HG02938 (cell line): ENCODE measurements around the gene SHROOM2.

Experiments used
- ATAC-seq: cut with Tn5 transposase; IDR thresholded peaks from one replicate; pipeline ENCODE4 v1.9.1; 2021; ENCODE audit warnings: mild to moderate bottlenecking, moderate library complexity; ENCODE audit not compliant: unreplicated experiment

The SHROOM2 gene

GRCh38 chrX:9937761-9938160, 151.5 kb downstream of the SHROOM2 start:
- no peak for ATAC-seq

DNA sequence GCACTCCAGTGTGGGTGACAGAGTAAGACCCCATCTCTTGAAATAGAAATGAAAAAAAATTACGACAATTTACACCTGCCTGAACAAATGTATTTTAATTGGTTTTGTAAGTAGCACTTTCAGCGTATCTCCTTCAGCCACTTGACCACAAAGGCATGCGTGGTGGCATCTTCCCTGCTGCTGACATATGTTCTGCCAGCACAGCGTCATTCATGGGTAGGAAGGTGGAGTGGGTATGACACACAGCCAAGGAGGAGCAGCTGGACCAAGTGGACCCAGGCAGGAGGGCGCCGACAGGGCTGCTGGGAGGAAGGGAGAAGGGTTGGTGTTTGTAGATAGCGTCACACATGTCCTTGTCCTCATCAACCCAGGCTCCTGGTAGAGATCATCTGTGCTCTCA, 152.3 kb downstream of the SHROOM2 start:
- ATAC-seq, result no peak

GRCh38 chrX:9940421-9940820, 154.2 kb downstream of the SHROOM2 start:
- no peak for ATAC-seq

DNA sequence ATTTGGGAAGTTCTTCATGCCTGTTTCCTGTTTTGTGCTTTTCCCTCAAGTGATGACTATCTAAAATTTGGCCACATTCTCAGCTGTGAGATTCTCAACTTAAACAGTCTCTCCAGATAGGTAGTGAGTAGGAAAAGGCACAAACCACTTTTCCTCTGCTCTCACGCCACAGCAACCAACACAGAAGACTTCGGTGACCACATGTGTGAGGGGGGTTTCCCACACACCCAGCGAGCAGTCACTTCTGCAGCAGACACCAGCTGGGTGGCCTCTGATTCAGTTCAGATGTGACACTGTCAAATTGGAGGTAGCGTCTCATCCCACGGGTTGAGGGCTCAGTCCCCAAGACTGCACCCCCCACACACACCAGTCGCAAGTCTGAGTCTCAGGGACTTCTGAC, 155.9 kb downstream of the SHROOM2 start:
- peak; percentile 91 for ATAC-seq

DNA sequence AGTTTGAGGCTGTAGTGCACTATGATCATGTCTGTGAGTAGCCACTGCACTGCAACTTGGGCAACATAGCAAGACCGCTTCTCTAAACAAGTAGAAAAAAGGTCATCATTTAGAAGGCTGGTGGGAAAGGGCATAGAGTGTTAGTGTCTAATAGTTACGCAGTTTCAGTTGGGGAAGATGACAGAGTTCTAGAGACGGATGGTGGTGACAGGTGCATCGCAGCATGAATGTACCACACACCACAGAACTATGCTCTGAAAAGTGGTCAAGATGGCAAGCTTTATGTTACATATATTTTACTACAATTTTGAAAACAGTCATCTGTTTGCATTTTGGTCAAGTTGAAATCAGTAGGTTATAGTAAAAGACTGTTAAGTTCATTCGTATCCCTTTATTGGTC, 157.2 kb downstream of the SHROOM2 start:
- no peak for ATAC-seq

GRCh38 chrX:9947131-9947794, 161.0 kb downstream of the SHROOM2 start:
- no peak for ATAC-seq

DNA sequence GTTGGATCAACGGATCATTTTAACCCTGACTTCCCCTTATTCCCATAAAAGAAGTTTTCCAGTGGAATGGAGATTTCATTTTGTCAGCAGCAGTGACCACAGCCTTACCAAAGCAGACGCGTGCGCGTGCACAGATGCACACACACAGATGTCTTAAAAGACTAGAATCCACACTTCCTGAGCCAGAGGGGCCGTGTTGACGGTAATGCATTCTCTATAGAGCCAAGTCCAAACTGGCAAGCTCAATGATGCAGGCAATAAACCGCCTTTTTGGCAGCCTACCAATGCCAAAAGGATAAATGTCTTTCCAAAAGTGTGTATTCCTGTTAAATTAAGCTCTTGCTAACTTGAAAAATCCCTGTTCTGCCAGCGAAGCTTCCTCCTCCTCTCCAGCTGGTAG, 162.2 kb downstream of the SHROOM2 start:
- no peak for ATAC-seq

DNA sequence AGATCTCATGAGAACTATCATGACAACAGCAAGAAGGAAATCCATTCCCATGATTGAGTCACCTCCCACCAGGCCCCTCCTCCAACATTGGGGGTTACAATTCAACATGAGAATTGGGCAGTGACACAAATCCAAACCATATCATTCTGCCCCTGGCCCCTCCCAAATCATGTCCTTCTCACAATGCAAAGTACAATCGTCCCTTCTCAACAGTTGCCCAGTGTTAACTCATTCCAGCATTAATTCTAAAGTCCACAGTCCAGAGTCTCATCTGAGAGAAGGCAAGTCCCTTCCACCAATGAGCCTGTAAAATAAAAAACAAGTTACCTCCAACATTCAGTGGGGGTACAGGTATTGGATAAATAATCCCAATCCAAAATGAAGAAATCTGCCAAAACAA, 166.1 kb downstream of the SHROOM2 start:
- no peak for ATAC-seq

DNA sequence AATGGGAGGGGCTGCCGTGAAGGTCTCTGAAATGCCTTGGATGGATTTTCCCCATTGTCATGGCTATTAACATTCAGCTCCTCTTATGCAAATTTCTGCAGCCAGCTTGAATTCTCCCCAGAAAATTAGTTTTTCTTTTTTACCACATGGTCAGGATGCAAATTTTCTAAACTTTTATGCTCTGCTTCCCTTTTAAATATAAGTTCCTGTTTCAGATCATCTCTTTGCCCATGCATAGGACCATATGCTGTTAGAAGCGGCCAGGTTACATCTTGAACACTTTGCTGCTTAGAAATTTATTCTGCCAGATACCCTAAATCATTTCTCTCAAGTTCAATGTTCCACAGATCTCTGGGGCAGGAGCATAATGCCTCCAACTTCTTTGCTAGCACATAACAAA, 167.2 kb downstream of the SHROOM2 start:
- ATAC-seq, result no peak

DNA sequence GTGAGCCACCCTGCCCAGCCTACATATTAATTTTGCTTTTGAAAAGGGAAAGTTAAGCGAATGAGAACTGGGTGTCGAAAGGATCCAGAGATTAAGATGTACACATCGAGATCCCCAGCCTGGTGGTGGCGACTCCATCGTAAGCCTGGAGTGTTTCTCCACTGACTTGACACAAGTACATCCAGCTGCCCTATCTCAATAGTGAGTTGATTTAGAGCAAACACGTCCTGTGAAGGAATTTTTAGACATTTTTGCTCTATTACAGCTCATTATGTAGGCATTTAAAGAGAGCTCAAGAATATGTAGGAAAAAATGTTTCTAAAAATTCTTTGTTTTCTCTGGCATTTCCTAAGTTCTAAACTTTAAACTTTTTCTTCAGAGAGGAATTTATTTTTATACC, 169.3 kb downstream of the SHROOM2 start:
- ATAC-seq, result no peak

DNA sequence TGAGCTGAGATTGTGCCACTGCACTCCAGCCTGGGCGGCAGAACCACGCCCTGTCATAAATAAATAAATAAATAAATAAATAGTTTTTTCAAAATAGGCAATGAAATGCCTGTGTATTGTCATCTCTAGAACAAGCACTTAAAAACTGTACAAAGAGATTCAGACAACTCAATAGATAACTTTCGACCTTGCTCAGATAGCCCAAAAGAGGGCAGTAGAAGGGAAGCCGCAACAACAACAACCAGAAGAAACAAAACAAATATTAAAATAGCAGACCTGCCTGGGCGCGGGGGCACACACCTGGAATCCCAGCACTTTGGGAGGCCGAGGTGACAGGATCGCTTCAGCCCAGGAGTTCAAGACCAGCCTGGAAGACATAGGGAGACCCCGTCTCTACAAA, 171.5 kb downstream of the SHROOM2 start:
- ATAC-seq, result no peak

DNA sequence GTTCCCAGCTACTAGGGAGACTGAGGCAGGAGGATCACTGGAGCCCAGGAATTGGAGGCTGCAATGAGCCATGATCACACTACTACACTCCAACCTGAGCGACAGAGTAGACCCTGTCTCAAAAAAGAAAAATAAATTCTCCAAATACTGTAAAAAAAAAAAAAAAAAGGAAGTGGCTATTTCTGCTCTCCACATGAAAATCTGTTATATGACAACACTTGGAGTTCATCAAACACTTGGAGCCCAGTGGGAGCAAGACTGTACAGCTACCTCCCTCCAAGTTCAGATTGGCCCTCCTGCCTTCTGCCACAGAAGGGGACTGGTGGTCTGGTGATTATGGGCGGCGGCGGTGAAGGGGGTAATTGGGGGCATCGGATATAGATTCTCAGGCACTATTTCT, 172.0 kb downstream of the SHROOM2 start:
- no peak for ATAC-seq

- no peak for ATAC-seq
Observed at GRCh38 chrX:9961750-9962149, 175.5 kb downstream of the SHROOM2 start.

DNA sequence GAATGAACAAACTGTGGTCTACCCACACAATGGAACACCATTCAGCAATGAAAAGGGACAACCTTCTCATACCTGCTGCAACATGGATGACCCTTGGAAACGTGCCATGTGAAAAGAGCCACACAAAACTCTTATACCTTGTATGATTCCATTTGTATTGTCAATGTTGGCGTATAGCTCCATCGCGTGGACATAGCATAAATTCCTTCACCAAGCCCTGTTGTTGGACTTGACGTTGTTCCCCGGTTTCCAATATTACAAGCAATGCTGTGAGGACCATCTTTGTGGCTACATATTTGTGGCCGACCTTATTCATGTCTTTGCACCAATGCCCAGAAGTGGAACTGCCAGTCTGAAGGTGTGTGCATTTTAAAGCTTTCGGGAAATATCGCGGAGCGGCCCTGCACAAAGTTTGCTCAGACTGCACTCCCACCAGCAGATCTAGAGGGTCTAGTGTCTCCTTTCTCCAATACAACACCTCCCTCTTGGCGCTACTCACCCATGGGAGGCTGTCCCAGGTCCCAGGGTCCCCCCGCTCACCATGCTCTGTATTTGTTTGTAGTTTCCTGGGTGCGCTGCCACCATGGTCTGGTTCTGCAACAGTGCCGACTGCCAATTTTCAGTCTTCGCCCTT, 180.7 kb downstream of the SHROOM2 start, which contains the start of gene CLDN34:
TSS of gene CLDN34 (plus strand) at position 584 of the 634 bp plus-strand sequence. CDS start at position 584, 0 bp downstream.
- no peak for ATAC-seq

DNA sequence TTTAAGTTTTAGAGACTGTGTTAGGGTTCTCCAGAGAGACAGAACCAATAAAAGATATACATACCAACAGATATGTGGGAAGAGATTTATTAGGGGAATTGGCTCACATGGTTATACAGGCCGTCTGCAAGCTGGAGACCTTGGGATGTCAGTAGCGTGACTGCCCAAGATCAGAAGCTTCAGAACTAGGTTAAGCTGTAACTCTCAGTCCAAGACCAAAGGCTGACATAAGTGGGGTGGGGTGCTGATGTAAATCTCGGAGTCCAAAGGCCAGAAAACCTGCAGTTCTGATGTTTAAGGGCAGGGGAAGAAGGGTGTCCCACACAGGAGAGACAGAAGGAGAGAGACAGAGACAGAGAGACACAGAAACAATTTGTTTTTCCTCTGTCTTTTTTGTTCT, 191.4 kb downstream of the SHROOM2 start:
- no peak for ATAC-seq

- no peak for ATAC-seq
Observed at GRCh38 chrX:9980401-9980800, 194.2 kb downstream of the SHROOM2 start.

GRCh38 chrX:9980927-9981326, 194.7 kb downstream of the SHROOM2 start:
- ATAC-seq, result no peak

- no peak for ATAC-seq
Observed at GRCh38 chrX:9983441-9983840, 197.2 kb downstream of the SHROOM2 start.

- ATAC-seq, result no peak
Observed at GRCh38 chrX:9983846-9984245, 197.6 kb downstream of the SHROOM2 start.

DNA sequence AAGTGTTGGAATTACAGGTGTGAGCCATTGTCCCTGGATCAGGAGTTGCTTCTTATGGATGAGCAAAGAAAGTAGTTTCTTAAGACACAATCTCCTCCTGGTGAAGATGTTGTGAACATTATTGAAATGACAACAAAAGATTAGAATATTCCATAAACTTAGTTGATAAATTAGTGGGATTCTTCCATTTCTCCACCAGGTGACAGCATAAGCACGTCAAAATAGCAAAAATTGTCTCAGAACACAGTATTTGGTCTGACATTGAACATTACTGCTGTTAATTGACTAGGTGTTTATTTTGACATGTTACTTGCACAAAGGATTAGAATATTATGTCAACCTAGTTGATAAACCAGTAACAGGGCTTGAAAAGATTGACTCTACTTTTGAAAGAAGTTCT, 202.5 kb downstream of the SHROOM2 start:
- ATAC-seq, result no peak

- no peak for ATAC-seq
Observed at GRCh38 chrX:9992061-9992460, 205.8 kb downstream of the SHROOM2 start.

DNA sequence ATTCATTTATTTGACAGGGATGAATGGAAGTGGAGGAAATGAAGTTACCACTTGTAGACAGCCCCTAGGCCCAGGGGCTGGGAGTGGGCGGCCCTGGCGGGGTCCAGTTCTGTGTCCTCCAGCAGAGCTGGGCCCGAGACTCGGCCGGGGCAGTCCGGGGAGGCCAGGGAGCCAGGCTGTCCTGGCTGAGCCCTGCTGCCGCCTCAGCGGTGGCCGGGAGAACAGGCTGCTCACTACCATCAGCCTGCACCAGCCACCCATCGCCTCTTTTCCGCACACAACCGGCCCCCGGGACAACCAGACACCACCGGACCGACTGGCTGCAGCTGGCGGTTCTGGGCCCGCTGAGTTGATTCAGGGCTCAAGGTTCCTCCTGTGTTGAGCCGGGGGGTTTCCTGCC, 206.5 kb downstream of the SHROOM2 start:
- no peak for ATAC-seq

DNA sequence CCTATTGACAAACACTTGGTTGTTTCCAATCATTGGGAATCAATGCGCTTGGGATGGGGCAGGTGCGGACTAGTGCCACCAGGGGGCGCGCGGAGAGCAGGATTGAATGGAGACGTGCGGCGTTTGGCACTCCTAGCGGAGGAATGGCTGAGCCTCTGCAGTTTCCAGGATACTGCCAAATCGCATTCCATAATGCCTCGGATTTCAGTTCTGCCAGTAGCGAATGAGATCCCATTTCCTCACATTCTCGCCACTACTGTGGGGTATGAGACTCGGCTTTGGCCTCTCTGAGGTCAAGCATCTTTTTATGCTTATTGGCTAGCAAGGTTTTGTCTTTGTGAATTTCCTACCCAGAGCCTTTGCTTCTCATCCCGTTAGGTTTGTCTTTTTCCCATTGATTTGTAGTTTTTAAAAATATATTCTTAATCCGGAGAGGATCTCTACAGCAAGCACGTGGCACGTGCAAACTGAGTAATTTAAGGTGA, 209.7 kb downstream of the SHROOM2 start:
- no peak for ATAC-seq
